ENCODE data around the gene TNXB.
"Not testable (repeated sequence)": the region's sequence is repeated elsewhere in the genome, so short reads cannot be mapped to it uniquely, and the experiment has no call there.

Gene TNXB

DNA sequence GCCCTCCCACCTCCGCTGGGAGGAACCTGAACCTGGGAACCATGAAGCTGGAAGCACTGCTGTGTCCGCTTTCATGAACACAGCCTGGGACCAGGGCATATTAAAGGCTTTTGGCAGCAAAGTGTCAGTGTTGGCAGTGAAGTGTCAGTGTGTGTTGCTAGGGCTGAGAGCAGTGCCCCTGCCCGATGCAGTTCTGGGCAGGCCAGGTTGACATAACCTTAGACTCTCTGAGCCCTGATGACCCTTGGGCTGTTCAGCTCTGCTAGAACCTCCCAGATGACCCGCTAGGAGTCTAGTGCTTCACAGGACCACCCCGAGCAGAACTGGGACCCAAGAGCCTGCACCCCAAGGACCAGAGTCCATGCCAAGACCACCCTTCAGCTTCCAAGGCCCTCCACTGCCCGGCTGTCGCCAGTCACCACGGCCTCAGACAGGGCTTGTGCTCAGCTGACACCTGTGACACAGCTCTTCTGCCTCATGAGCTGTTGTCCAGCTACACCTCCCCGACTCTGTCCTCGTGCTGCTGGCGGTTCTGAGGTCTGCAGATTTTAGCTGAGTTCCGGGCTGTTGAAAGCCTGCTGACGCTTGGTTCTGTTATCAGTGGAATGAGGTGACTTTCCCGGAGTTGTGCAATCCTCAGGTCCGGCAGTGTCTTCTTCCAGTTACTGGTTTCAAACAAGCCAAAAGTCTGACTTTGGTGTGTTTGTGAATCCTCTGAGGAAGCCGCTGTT, 73.7 kb downstream of the TNXB start:
- not testable (repeated sequence) for DNase-seq (ENCODE audit: extremely low read depth, low read depth)

DNA sequence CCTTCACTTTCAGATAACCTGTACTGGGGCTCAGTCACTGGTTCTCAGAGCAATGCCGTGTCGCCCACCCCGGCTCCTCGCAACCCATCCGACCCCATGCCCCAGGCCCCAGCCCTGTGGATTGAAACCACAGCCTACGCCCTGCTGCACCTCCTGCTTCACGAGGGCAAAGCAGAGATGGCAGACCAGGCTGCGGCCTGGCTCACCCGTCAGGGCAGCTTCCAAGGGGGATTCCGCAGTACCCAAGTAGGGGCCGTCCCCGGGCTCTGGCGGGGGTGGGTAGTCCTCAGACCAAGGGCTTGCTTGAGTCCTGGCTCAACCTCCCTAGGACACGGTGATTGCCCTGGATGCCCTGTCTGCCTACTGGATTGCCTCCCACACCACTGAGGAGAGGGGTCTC, 79.6 kb downstream of the TNXB start:
- DNase-seq (ENCODE audit: extremely low read depth, low read depth): not testable (repeated sequence)

DNA sequence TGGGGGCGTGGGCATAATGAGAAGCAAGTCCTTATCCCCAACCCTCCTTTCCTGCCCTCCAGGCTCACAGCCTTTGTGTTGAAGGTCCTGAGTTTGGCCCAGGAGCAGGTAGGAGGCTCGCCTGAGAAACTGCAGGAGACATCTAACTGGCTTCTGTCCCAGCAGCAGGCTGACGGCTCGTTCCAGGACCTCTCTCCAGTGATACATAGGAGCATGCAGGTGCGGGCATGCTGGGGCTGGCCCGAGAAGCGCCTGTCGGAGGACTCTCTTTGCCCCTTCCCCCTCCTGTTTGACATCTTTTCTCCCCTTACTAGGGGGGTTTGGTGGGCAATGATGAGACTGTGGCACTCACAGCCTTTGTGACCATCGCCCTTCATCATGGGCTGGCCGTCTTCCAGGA, 80.5 kb downstream of the TNXB start:
- DNase-seq (ENCODE audit: extremely low read depth, low read depth): not testable (repeated sequence)

- DNase-seq (ENCODE audit: extremely low read depth, low read depth): not testable (repeated sequence)
Measured at GRCh38 chr6:32022100-32022499, 87.0 kb downstream of the TNXB start.

- not testable (repeated sequence) for DNase-seq (ENCODE audit: extremely low read depth, low read depth)
Measured at GRCh38 chr6:32014547-32014946, 94.6 kb downstream of the TNXB start, which contains the start of gene C4B. Gene C4B (plus strand): TSS chr6:32014795. CDS start chr6:32014846, 51 bp downstream.

DNA sequence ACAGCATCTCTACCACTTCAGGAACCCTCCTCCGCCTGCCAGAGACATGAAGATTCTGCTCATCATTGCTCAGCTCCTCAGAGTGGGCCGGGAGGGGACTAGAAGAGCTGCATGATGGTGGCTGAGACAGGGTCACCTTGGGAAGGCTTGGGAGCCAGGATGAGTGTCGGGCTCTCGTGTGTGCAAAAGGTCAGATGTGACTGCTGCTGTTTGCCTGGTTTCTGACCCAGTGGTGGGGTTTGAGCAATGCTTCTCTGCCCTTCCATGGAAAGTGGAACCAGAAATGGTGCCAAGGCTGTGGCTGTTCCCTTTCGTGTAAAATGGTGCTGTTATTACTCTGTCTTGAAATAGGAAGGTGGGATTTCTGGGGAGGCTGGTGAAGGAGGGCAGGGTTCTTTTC, 95.4 kb downstream of the TNXB start:
- not testable (repeated sequence) for DNase-seq (ENCODE audit: extremely low read depth, low read depth)

GRCh38 chr6:32012941-32013617, 96.1 kb downstream of the TNXB start:
- not testable (repeated sequence) for DNase-seq (ENCODE audit: extremely low read depth, low read depth)

DNA sequence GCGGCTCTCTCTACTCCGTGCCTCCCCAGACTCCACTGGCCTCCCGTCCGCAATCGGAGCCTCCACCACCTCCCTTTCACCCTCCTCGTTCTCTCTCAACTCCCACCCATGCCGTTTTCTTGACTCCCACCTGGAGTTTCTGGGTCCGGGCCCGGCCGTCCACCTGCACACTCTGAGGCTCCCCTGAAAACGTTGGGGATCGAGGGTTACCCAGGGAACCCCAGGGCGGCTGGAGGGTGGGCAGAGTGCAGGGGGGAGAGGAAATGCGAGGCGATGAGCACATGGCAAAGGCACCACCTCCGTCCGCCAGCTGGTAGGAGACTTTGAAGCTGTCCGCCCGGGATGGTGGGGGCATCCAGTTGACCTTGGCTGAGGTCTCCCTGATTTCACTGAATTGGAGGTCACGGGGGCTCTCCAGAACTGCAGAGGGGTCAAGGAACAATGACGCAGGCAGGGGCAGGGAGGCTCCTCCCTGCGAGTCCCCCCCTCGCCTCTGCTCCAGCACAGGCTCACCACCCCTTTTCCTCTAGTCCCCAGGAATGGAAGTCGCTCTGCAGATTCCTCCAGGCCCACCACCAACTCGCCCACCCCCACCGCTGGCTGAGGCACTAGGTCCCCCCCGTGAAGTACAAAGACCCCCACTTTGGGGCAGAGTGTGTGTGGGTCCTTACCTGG, 98.1 kb downstream of the TNXB start:
- not testable (repeated sequence) for DNase-seq (ENCODE audit: extremely low read depth, low read depth)

GRCh38 chr6:32009537-32009936, 99.6 kb downstream of the TNXB start:
- DNase-seq (ENCODE audit: extremely low read depth, low read depth): not testable (repeated sequence)

GRCh38 chr6:32008616-32009015, 100.5 kb downstream of the TNXB start:
- not testable (repeated sequence) for DNase-seq (ENCODE audit: extremely low read depth, low read depth)

GRCh38 chr6:32008037-32008436, 101.1 kb downstream of the TNXB start:
- not testable (repeated sequence) for DNase-seq (ENCODE audit: extremely low read depth, low read depth)

- DNase-seq (ENCODE audit: extremely low read depth, low read depth): not testable (repeated sequence)
Measured at GRCh38 chr6:32007086-32007485, 102.1 kb downstream of the TNXB start.

DNA sequence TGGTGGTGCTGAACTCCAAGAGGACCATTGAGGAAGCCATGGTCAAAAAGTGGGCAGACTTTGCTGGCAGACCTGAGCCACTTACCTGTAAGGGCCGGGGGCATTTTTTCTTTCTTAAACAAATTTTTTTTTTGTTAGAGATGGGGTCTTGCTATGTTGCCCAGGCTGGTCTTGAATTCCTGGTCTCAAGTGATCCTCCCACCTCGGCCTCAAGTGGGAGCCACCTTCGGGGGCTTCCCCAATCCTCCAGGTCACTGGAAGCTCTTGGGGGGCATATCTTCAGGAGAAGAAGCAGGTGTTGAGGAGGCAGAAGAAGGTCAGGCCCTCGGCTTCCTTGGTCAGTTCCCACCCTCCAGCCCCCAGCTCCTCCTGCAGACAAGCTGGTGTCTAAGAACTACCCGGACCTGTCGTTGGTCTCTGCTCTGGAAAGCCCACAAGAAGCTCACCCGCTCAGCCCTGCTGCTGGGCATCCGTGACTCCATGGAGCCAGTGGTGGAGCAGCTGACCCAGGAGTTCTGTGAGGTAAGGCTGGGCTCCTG, 103.1 kb downstream of the TNXB start:
- not testable (repeated sequence) for DNase-seq (ENCODE audit: extremely low read depth, low read depth)

- DNase-seq (ENCODE audit: extremely low read depth, low read depth): not testable (repeated sequence)
Measured at GRCh38 chr6:32005538-32005880, 103.6 kb downstream of the TNXB start.

GRCh38 chr6:32004864-32005537, 104.1 kb downstream of the TNXB start:
- not testable (repeated sequence) for DNase-seq (ENCODE audit: extremely low read depth, low read depth)

- not testable (repeated sequence) for DNase-seq (ENCODE audit: extremely low read depth, low read depth)
Measured at GRCh38 chr6:32004393-32004792, 104.7 kb downstream of the TNXB start.

DNA sequence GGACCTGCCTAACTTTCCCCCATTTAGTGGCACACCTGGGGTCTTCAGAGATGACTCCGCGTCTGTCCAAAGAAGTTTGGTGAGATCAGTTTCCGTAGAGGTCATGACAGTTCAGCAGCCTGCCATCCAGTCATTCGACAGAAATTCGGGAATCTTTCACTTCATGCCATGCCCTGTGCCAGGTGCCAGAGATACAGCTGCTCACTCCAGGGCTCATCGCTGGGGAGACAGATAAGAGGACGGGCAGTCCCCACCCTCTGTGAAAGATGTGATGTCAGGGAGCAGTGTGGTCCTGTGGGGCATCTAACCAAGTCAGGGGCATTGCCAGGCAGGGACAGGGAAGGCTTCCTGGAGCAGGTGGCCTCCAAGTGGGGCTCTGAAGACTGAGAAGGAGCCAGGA, 105.8 kb downstream of the TNXB start:
- not testable (repeated sequence) for DNase-seq (ENCODE audit: extremely low read depth, low read depth)

DNA sequence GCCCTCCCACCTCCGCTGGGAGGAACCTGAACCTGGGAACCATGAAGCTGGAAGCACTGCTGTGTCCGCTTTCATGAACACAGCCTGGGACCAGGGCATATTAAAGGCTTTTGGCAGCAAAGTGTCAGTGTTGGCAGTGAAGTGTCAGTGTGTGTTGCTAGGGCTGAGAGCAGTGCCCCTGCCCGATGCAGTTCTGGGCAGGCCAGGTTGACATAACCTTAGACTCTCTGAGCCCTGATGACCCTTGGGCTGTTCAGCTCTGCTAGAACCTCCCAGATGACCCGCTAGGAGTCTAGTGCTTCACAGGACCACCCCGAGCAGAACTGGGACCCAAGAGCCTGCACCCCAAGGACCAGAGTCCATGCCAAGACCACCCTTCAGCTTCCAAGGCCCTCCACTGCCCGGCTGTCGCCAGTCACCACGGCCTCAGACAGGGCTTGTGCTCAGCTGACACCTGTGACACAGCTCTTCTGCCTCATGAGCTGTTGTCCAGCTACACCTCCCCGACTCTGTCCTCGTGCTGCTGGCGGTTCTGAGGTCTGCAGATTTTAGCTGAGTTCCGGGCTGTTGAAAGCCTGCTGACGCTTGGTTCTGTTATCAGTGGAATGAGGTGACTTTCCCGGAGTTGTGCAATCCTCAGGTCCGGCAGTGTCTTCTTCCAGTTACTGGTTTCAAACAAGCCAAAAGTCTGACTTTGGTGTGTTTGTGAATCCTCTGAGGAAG, 106.4 kb downstream of the TNXB start:
- DNase-seq (ENCODE audit: extremely low read depth, low read depth): not testable (repeated sequence)

- DNase-seq (ENCODE audit: extremely low read depth, low read depth): not testable (repeated sequence)
Measured at GRCh38 chr6:31996385-31996784, 112.8 kb downstream of the TNXB start.

- not testable (repeated sequence) for DNase-seq (ENCODE audit: extremely low read depth, low read depth)
Measured at GRCh38 chr6:31994421-31994820, 114.7 kb downstream of the TNXB start.
